Neural crest cell (in vitro differentiated cells): Measurements from ENCODE around the gene CDC42EP1. TPM values are rescaled to one million over a fixed set of nuclear protein-coding genes. Genes with fewer than 3 reads are reported as not detected.
A peak's percentile ranks its signal among the peaks of the same experiment; 100 is the strongest.
"Not testable (repeated sequence)": the region's sequence is repeated elsewhere in the genome, so short reads cannot be mapped to it uniquely, and the experiment has no call there.

Source experiments
- DNase-seq: peaks from one replicate; pipeline ENCODE4 v3.0.0; 2021; ENCODE audit warnings: low read depth, mixed read lengths, low spot score
- H3K27ac Mint-ChIP-seq: one replicate; pipeline ENCODE4 v1.8.0; 2021; ENCODE audit warnings: mild to moderate bottlenecking, mixed read lengths; ENCODE audit not compliant: unreplicated experiment
- H3K27me3 Mint-ChIP-seq: 2 replicates; pipeline ENCODE4 v1.8.0; 2021; ENCODE audit warnings: low read depth, mild to moderate bottlenecking, mixed read lengths
- H3K36me3 Mint-ChIP-seq: 2 replicates; pipeline ENCODE4 v1.8.0; 2021; ENCODE audit warnings: low read depth, mild to moderate bottlenecking, mixed read lengths
- H3K4me1 Mint-ChIP-seq: 2 replicates; pipeline ENCODE4 v1.8.0; 2021; ENCODE audit warnings: mixed read lengths
- H3K4me3 Mint-ChIP-seq: one replicate; pipeline ENCODE4 v1.8.0; 2021; ENCODE audit warnings: mild to moderate bottlenecking, mixed read lengths
- H3K9me3 Mint-ChIP-seq: 2 replicates; pipeline ENCODE4 v1.8.0; 2021; ENCODE audit warnings: mixed read lengths
- CTCF ChIP-seq: fragments of 200-600 bp; sonication (generic); conservative IDR thresholded peaks from 2 replicates; pipeline ENCODE4 v1.5.0; 2021; ENCODE audit warnings: antibody characterized with exemption, mild to moderate bottlenecking
- total RNA-seq: library from RNA; stranded (reverse); gene quantifications from 2 replicates; pipeline ENCODE4 v1.2.1, GENCODE V29; 2021

The CDC42EP1 gene
- total RNA-seq, 1 donor from 2014 or later = 22.6 TPM

GRCh38 chr22:37607935-37608476 is 47.7 kb downstream of the CDC42EP1 start:
- no peaks in the 10 kb centered on the region for H3K9me3 Mint-ChIP-seq
- TF ChIP-seq CTCF = no peak

GRCh38 chr22:37608477-37609239 is 48.4 kb downstream of the CDC42EP1 start, which contains the start of gene GGA1:
Gene GGA1 (plus strand): TSS chr22:37608834. CDS start chr22:37608861, 27 bp downstream.
- peak within 1 kb of the TSS; percentile 96 for H3K4me3 Mint-ChIP-seq

More at GRCh38 chr22:37607935-37608476, 47.7 kb downstream of the CDC42EP1 start:
- Mint-ChIP-seq H3K4me1 (peaks cover 35% of the 10 kb centered on the region), H3K27ac (peak overlapping the region; percentile 98), H3K27me3 (peaks cover 25% of the 10 kb centered on the region), H3K4me3 (peak overlapping the region; percentile 96), H3K36me3 (no peaks in the 10 kb centered on the region)
- DNase-seq = peak; percentile 21

GRCh38 chr22:37609240-37610152 is 49.2 kb downstream of the CDC42EP1 start:
- Mint-ChIP-seq H3K4me3 (peak overlapping the region; percentile 96), H3K4me1 (peaks cover 35% of the 10 kb centered on the region), H3K27me3 (peaks cover 19% of the 10 kb centered on the region), H3K27ac (peak overlapping the region; percentile 92), H3K9me3 (no peaks in the 10 kb centered on the region), H3K36me3 (no peaks in the 10 kb centered on the region)
- no peak for DNase-seq
- TF ChIP-seq CTCF = no peak

More at GRCh38 chr22:37608477-37609239, 48.4 kb downstream of the CDC42EP1 start, which contains the start of gene GGA1:
- peaks cover 35% of the 10 kb centered on the region for H3K4me1 Mint-ChIP-seq
- H3K9me3 Mint-ChIP-seq = no peaks in the 10 kb centered on the region
- DNase-seq = peak; percentile 88
- no peaks in the 10 kb centered on the region for H3K36me3 Mint-ChIP-seq
- H3K27ac Mint-ChIP-seq = peak within 1 kb of the TSS; percentile 98
- TF ChIP-seq CTCF = no peak
- H3K27me3 Mint-ChIP-seq = peaks cover 24% of the 10 kb centered on the region

GRCh38 chr22:37610153-37610475 is 49.8 kb downstream of the CDC42EP1 start:
- peak overlapping the region; percentile 96 for H3K4me3 Mint-ChIP-seq
- peak overlapping the region; percentile 92 for H3K27ac Mint-ChIP-seq
- H3K36me3 Mint-ChIP-seq, H3K9me3 Mint-ChIP-seq, DNase-seq: not testable (repeated sequence)
- H3K4me1 Mint-ChIP-seq = peaks cover 35% of the 10 kb centered on the region
- H3K27me3 Mint-ChIP-seq = peaks cover 15% of the 10 kb centered on the region

GRCh38 chr22:37610480-37611129 is 50.3 kb downstream of the CDC42EP1 start:
- Mint-ChIP-seq H3K27ac (no peak overlapping the region), H3K4me3 (peak overlapping the region; percentile 96), H3K9me3 (no peaks in the 10 kb centered on the region), H3K36me3 (peaks cover 4% of the 10 kb centered on the region), H3K4me1 (peaks cover 35% of the 10 kb centered on the region), H3K27me3 (peaks cover 10% of the 10 kb centered on the region)
- no peak for DNase-seq
- TF ChIP-seq CTCF = no peak
